ENCODE data around the gene ZFYVE28.

Gene ZFYVE28

DNA sequence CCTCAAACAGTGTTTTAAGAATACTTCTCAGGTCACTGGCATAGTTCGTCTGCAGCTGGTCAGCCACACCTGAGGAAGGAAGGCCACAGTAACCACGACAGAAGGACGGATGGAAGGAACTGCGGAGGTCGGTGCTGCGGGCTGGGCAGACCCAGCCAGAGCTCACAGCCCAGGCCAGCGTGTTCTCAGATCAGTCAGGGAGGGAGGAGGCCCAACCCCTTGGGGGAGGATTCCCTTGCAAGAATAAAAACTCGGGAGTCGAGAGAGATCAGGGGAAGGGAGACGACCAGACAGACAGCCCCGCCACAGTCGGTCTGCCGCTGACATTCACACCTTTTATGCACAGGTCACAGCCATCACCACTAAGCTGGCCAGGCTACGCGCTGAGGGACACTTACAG lies 145.2 kb downstream of the ZFYVE28 start:
- DNase-seq (ENCODE audit: low read depth in 2 of 2) = no peak

DNA sequence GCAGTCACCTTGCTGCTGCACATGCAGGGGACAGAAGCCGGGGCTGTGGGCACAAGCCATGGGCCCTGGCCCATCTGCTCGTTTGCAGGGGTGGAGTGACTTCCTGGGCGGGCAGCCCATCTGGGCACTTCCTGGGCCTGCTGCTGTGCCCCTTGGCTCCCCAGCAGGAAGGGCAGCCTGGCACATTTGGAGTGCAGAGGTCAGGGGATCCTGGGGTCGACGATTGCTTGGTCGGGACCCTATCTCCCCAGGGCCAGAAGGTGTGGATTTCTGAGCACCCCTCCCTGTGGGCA lies 145.7 kb downstream of the ZFYVE28 start:
- DNase-seq (ENCODE audit: low read depth in 2 of 2) = no peak

DNA sequence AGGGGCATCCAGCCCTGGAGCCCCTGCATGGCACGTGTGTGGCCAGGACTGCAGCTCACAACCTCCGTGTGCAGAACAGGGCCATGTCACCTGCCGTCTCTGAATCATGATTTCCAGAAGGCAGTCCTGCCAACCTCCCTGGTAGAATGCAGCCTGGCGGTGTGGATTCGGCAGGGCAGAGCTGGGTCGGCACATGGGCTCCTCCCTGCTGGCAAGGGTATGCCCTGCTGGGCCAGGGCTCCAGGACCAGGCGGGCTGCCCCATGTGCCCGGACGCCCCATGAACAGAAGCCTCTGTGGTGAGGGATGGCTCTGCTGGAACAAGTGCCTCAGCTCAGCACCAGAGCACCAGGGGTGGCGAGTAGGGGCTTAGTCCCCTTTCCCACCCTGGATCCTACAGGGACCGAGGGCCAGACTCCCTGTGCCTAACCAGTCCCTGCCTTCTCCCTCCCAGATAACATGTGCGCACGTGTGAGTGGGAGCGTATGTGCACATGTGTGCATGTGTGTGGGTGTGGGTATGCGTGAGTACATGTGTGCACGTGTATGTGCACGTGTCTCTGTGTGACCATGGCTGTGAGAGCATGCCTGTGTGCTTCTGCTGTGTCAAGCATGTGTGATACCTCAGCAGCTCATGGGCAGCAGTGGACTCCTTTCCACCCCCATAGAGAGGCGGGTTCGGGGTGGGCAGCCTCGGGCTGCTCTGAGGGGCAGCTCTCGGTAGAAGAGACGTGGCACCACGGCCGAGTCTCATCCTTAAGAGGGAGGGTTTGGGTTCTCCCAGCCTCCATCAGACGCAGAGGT lies 146.2 kb downstream of the ZFYVE28 start:
- no peak for DNase-seq (ENCODE audit: low read depth in 2 of 2)

DNA sequence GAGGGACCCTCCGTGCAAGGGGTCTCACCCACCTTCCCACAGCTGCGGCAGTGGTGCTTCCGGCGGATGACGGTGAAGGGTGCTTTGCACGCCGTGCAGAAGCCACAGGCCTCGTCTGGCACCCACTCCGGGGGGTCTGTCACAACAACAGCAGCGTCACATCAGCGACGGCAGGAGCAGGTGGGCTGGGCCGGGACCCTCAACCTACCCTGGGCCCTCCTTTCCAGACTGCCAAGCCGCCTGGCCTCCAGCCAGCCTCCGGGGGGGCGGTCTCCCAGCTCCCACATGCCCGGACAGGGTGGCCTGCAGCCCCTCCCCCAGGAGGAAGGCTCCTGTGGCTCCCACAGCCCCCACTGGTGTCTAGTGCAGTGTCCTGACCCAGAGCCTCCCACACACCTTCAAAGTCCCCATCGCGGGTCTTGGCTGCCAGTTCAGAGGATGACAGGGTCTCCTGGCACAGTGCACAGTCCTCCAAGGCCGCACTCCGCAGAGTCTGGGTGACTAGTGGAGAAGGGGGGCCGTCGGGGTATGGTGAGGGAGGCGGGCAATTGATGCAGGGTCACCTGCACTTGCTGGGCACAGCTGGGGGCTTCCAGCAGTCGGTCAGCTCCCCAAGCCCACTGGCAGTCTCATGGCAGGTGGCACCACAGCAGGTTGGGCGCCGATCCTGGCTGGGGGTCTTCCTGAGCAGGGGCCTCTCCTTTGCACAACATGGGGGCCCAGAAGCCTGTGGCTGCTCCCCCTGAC lies 147.0 kb downstream of the ZFYVE28 start:
- DNase-seq (ENCODE audit: low read depth in 2 of 2) = no peak

DNA sequence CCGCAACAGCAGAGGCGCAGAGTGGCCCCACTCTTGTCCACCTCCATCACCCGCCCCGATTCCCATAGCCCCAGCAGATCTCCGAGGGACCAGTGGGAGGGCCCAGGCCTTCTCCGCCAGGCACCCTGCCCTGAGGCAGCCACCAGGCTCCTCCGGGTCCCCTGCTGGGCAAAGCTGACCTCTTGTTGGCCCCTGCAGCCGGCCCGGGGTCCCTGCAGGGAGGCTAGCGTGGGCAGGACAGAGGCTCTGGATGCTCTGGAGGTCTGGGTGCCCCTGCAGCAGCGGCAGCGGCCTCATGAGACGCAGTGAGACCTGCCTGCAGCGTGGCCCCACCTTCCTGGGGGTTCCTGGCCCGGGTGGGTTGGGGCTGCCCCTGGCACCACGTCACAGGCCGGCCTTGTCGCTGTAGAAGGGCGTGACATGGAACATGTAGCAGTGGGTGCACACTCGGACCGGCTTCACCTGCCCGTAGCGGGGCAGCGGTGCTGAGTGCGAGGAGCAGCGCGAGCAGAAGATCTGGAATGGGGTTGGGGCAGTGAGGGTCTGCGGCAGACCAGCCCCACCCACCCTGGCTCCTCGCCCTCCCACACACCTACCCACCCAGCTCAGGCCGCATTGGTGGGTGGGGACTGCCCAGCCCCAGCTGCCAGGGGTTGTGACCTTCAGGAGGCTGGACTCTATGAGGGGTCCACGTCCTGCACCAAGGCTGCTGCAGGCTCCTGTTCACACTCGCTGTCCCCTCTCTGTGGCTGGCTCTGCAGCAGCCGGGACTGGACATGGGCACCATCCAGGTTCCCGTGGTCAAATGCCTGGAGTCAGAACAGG lies 147.9 kb downstream of the ZFYVE28 start:
- no peak for DNase-seq (ENCODE audit: low read depth in 2 of 2)

DNA sequence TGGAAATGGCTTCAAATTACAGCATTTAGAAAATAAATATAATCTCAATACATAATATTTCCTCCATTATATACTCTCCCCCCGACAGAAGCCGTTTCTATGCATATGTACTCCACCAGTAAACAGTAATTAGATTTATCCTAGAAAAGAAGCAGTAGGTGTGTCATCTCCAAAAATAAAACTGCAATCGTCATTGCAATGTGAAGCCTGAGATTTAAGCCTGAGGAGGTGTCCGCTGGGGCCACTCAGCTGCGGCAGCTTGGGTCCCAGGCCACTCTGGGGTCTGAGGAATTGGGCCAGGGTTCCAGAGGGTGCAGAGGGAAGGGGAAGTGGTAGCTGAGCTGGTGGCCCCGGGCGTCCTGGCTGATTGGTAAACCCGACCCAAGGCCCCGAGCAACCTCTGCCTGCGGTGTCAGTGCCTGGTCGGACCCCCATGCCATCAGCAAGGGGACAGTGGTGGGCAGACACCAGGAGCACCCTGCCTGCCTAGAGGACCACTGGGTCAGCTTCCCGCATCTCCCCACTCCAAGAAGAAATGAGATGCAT lies 148.8 kb downstream of the ZFYVE28 start:
- DNase-seq (ENCODE audit: low read depth in 2 of 2) = no peak

DNA sequence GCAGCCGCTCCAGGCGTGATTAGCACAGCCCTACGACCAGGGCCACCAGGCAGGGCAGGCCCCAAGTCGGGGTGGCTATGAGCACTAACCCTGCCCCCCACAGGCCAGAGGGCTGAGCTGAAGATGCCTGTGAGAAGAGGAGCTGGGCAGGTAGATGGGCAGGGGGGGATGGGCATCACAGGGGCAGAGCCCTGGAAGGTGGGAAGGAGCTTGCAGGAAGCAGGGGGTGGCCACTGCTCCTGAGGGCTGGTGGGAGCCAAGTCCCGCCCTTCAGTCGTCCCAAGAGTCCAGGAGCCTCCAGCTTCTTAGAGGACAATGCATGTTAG lies 149.3 kb downstream of the ZFYVE28 start:
- DNase-seq (ENCODE audit: low read depth in 2 of 2) = no peak

DNA sequence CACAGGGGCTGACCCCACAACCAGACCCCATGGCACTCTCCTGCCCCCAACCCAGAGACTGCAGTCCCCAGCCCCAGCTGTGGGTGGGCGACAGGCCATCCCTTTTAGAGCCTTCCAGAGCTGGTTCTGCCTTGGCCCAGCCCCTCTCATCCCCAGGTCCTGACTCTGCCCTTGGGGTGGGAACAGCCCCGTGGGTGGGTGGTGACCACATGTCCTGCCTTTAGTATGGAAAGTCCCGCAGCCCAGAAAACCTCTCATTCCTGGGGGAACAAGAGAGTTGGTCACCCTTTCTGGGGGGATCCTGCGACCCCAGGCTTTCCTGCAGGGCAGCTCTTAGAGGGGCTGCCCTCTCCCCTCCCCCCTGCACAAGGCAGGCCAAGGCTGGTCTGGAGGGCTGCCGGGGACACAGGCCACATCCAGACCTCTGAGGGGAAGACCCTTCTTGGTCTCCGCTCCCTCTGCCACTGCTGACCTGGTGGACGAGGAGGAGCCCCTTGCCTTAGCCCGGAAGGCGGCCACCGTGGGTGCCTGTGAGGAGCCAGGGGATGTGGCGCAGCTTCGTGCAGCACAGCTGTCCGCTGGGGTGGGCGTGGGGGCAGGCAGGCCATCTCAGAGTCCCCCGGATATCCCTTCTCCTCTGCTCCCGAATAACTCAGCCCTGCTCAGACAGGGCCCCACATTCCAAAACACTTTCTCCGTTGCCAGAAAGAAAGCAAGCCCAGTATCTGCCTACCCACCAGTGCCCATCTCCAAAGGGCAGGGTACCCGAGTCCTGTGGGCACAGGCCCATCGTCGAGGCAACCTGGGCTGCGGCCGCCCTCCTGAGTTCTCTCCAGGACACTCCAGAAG lies 149.9 kb downstream of the ZFYVE28 start:
- DNase-seq (ENCODE audit: low read depth in 2 of 2) = no peak

DNA sequence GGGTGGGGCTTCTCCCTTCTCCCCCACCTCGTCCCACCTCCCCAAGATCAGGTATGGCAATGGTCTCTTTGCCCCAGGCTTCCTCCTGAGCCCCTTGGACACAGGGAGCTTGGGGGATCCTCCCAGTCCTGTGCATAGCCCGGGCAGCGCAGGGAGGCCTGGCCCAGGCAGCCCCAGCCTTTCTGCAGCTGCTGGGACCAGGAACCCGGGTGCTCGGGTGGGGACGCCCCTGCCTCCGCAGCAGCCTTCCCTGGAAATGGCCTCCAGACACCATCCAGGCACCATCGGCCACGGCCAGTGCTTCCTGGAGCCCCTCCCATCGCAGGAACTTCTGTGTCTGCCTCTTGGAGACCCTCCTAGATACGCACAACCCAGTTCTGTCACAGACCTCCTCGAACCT lies 150.6 kb downstream of the ZFYVE28 start:
- DNase-seq (ENCODE audit: low read depth in 2 of 2) = no peak

DNA sequence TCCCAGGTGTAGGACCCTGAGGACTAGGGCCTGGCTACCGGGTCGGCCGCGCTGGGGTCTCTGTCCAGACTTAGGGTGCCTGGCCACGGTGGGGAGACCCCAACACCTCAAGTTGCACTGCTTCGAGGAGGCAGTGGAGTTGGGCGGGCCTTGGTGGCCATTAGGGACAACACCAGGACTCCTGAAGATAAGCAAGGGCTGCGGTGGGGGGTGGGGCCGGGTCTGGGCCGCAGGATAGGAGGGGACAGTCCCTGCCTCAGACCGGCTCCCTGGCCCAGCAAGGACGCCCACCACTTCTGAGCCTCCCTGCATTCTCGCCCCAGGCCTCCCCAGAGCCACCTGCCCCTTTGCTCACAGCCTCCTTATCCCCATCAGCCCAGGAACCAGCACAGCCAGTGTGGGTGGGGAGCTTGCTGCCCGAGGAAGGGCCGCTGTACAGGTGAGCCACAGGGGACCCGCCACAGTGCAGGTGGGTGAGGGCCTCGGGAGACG lies 151.1 kb downstream of the ZFYVE28 start:
- DNase-seq (ENCODE audit: low read depth in 2 of 2) = no peak

DNA sequence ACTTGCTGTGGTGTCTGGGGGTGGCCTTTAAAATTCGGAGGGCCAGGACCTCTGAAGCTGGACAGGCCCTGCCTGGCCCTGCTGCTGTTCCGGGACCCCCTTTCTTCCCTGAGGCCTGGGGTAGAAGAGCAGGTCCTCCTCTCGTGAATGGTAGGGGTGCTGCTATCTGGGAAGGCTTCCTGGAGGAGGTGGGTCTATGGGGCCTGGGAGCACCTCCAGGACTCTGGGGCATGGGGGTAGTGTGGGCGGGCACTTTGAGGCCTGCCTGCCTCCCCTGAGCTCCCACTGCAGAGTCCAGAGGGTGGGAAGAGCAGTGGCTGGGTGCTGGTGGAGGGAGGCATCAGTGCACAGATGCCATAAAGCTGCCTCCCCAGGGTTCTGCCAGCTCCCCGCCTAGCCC lies 151.6 kb downstream of the ZFYVE28 start:
- DNase-seq (ENCODE audit: low read depth in 2 of 2) = no peak

DNA sequence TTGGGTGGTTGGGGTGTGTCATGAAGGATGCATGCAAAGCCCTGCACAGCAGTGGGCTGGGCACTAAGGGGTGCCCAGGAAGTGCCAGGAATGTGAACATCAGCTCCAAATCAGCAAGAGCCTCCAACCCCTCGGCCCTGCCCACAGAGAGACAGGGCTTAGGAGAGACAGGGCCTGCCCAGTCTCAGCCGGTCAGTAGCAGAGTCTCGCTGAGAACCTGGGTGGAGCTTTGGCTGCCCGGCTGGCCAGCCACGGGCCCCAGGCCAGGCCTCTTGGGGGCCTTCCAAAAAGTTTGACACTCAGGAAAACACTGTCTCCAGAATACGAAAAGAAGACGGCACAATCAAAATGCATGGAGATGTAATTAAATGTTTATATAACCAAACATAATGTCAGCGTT lies 152.3 kb downstream of the ZFYVE28 start:
- no peak for DNase-seq (ENCODE audit: low read depth in 2 of 2)

DNA sequence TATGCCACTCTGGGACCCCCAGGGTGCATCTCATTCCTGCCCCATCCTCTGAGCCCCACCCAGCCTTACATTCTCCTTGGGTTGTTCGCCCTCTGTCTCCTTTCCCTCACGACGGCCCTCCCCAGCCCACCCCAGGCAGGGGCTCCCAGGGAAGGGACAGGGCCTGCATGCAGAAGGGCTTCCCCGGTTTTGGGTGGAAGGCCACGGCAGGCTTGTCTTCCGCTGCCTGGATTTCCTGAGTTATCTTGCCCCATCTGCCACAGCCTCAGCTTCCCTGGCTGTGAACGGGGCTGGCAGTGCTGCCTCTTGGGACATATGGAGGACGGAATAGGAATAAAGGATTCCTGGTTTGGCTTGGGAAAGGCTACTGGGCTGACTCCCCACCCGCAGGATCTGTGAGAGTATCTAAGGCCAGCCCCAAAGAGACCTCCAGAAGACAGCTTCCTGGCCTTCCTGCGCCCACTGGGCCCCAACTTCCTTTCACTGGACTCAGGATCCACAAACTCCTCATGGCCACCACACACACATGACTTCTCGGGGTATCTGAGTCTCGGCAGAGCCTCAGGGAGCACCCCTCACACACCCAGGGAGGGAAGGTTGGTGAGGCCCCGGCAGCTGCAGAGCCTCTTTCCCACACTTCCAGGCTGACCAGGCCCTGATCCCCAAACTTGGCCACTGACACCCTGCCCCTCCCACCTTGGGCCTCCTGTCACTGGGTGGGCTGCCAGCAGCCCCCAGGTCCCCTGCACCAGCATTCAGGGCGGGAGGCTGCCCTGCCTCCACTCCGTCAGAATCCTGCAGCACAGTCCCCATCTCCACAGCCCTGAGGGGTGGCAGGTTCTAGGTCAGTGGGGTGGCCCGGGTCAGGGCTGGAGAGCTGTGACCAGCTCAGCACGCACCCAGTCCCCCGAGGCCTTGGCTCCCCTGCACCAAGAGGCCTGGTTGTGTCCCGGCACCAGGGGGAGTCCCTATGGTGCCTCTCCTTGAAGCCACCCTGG lies 153.0 kb downstream of the ZFYVE28 start:
- DNase-seq (ENCODE audit: low read depth in 2 of 2) = no peak

DNA sequence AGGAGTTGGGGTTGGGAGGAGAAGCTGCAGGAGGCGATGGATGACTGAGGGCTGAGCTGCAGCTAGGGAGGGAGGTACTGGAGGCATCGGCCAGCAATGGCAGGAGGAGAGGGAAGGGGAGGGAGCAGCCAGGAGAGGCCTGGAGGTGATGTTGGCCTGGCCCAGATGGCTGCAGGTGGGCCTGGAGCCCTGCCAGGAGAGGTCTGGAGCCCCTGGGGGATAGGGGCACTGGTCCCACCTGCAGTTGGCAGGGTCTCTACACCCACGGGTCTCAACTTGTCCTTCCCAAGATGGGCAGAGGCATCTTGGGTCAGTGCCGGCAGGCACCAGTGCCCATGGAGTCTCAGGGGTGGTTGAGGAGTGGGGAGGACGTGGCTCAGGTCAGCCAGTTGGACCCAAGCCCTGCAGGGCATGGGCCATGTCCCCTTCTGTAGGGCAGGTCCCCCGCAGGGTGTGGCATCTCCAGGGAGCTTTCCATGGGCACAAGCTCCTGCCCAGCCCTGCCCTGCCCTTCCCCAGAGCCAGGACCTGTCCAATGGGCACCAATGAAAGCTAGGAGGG lies 153.9 kb downstream of the ZFYVE28 start:
- DNase-seq (ENCODE audit: low read depth in 2 of 2) = no peak

DNA sequence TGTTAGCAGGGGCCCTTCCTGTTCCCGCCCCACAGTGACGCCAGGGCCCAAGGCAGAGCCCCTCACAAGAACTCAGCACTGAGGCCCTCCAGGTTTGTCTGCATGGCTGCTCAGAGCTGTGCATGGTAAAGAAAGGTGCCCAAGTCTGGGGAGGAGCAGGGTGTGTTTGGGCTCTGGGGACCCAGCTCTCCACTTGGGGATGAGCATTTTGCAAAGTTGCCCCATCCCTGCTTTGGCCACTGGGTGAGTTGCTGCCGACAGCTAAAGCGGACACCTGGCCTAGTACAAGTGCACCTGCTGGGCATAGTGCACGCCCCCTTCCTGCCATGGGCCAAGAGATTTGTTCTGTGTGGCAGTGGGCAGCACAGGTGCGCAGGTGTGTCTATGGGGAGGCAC lies 154.5 kb downstream of the ZFYVE28 start:
- no peak for DNase-seq (ENCODE audit: low read depth in 2 of 2)

DNA sequence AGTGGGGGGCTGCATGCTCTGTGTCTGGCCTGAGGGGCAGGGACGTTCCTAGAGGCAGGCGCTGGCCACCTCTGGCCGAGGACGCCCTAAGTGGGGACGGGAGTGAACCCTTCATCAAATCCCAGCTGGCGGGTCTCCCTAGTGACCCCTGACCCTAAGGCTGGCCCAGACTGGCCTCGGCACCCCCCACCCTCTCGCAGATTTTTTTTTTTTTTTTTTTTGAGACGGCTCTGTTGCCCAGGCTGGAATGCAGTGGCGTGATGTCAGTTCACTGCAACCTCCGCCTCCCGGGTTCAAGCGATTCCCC lies 155.5 kb downstream of the ZFYVE28 start:
- DNase-seq (ENCODE audit: low read depth in 2 of 2) = no peak

DNA sequence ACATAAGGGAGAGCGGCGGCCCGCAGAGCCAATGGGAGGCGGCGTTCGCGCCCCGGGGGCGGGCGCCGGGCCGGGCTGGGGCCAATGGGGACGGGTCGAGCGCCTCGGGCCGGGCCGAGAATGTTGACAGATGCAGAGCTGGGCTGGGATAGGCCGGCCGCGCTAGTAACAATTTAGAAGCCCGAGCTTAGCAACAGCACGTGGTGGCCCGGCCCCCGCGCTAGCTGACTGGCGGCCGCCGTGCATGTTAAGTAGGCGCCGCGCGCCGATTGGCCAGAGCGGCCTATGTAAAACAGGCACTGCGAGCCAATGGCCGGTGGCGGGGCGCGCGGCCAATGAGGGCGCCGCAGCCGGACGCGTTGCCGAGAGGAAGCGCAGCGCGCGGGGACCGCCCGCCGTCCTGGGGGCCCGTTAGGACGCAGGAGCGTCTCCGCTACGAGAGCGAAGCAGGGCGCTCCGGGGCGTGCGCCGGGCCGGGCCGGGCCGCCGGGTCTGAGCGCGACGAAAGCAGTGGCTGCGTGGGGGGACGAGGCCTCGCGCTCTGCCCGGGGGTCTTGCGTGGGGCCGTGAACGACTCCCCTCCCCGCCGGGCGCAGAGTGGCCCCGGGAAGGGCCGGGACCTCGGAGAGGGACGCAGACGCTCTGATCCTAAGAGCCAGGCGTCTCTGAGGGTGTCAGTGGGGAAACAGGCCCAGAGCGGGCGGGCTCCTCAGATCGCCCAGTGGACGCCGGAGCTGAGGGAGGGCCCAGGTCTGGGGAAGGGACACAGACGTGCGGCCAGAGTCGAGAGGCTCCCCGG lies 156.1 kb downstream of the ZFYVE28 start:
- peak; percentile 99 for DNase-seq (ENCODE audit: low read depth in 2 of 2)

DNA sequence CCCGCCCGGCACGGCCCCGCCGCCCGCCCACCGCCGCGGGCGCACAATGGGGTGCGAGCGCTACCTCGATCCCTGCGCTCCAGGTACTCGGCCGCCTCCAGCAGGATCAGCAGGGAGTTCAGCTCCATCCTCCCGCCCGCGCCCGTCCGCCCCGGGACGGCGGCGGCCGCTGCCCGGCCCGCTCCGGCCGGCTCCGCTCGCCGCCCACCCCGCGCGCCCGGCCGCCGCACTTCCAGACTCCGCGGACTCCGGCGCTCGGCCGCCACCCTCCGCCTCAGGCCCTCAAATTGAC lies 156.6 kb downstream of the ZFYVE28 start, which contains the start of gene MXD4:
Gene MXD4, minus strand, starts transcription at position 257 of the 292 bp plus-strand sequence. Its CDS starts 129 bp downstream, at position 128.
- DNase-seq (ENCODE audit: low read depth in 2 of 2) = no peak

DNA sequence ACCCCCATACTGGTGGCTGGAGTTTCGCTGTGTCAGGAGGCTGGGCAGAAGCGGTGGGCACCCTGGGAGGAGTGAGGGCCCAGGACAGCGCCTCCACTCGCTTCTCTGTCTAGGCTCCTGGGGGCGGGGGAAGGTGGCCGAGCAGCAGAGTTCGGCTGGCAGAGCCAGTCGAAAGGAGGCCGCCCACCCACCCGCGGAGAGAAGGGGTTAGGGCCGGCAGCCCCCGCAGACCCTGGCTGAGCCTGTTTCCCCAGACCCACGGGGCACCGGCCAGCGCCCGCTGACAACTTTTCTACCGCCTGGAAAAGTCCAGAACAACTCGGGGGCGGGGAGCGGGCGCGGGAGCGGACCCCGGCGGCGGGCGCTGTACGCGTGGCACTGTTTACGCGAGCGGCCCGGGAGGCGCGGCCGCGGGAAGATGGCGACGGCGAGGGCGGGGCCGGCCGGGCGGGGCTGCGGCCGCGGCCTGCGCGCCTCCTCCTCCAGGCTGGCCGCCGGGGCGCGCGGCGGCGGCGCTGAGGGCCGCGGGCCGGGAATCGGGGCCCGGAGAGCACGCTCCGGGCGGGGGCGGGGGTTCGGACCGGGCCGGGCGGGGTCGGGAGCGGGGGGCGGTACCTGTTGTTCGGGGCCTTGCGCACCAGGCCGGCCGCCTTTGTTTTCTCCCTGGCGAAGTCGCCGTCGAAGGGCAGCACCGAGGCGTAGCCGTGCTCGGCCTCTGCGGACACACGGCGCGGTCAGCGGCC lies 157.2 kb downstream of the ZFYVE28 start:
- DNase-seq (ENCODE audit: low read depth in 2 of 2) = peak; percentile 11 to 18
